NCI-H748 (cell line): Measurements from ENCODE around the gene RNF213.
A peak's percentile ranks its signal among the peaks of the same experiment; 100 is the strongest.

Experiments used
- DNase-seq: peaks from one replicate; lab custom pipeline; 2025; ENCODE audit not compliant: unreplicated experiment; lab: John Stamatoyannopoulos, UW

The RNF213 gene

GRCh38 chr17:80428796-80429195 lies 168.1 kb downstream of the RNF213 start:
- no peak for DNase-seq

GRCh38 chr17:80429356-80430275 lies 169.0 kb downstream of the RNF213 start:
- no peak for DNase-seq

- no peak for DNase-seq
Observed at GRCh38 chr17:80430446-80431245, 170.0 kb downstream of the RNF213 start.

GRCh38 chr17:80431246-80432195 lies 170.9 kb downstream of the RNF213 start:
- no peak for DNase-seq

- DNase-seq: no peak
Observed at GRCh38 chr17:80432350-80432955, 171.8 kb downstream of the RNF213 start.

- no peak for DNase-seq
Observed at GRCh38 chr17:80432961-80433550, 172.4 kb downstream of the RNF213 start.

GRCh38 chr17:80433916-80434666 lies 173.4 kb downstream of the RNF213 start:
- DNase-seq: no peak

- no peak for DNase-seq
Observed at GRCh38 chr17:80437532-80437931, 176.9 kb downstream of the RNF213 start.

GRCh38 chr17:80438806-80439205 lies 178.2 kb downstream of the RNF213 start:
- DNase-seq: no peak

GRCh38 chr17:80439499-80439898 lies 178.8 kb downstream of the RNF213 start:
- DNase-seq: no peak

GRCh38 chr17:80441133-80441578 lies 180.5 kb downstream of the RNF213 start:
- no peak for DNase-seq

GRCh38 chr17:80441598-80442322 lies 181.1 kb downstream of the RNF213 start:
- no peak for DNase-seq

GRCh38 chr17:80442323-80442659 lies 181.6 kb downstream of the RNF213 start:
- no peak for DNase-seq

GRCh38 chr17:80442764-80443163 lies 182.1 kb downstream of the RNF213 start:
- no peak for DNase-seq

GRCh38 chr17:80443498-80443897 lies 182.8 kb downstream of the RNF213 start:
- DNase-seq: no peak

GRCh38 chr17:80443916-80444643 lies 183.4 kb downstream of the RNF213 start:
- peak; percentile 15 for DNase-seq

- DNase-seq: no peak
Observed at GRCh38 chr17:80444644-80444979, 184.0 kb downstream of the RNF213 start.
